HCT116 (cell line): ENCODE data around the gene PITPNC1. TPM values are rescaled to one million over a fixed set of nuclear protein-coding genes. Genes with fewer than 3 reads are reported as not detected.

Source experiments
- ATAC-seq: fragments of 200-7000 bp; cut with Tn5 transposase; 2 replicates; pipeline ENCODE4 v1.9.1; 2020; ENCODE audit warnings: mild to moderate bottlenecking, moderate library complexity
- BruUV-seq: library from RNA; stranded (reverse); fragments of 400-500 nt; replicated peaks from 2 replicates; lab custom pipeline; 2021; lab: Mats Ljungman, UMichigan
- CTCF ChIA-PET: fragments of 300-600 bp; sonication (Branson Sonifier 250); formaldehyde crosslinking; loops from one replicate; lab custom pipeline; 2021; ENCODE audit warnings: antibody characterized with exemption; lab: Charles Lee
- POLR2A ChIA-PET: fragments of 300-600, 350-600 bp; sonication (Branson Sonifier 250); formaldehyde crosslinking; loops from one replicate; lab custom pipeline; 2021; ENCODE audit warnings: antibody characterized with exemption; lab: Charles Lee
- RAD21 ChIA-PET, 2 experiments: fragments of 300-600 bp; sonication (Branson Sonifier 250); formaldehyde crosslinking; loops; one replicate each; lab custom pipeline; 2023; ENCODE audit warnings: low total read pairs in 2 of 2; ENCODE audit not compliant: uncharacterized antibody in 2 of 2, unreplicated experiment in 2 of 2, low non-redundant PET in 1 of 2; lab: Charles Lee
- DNase-seq: peaks from one replicate; pipeline ENCODE4 v3.0.0-alpha.2; 2010; ENCODE audit warnings: low read depth, low spot score
- H2AFZ ChIP-seq: fragments of 200-600 bp; shearing (Covaris generic), sonication (generic); 2 replicates; pipeline ENCODE4 v1.6.1; 2017; ENCODE audit warnings: low read depth, mixed run types, mixed read lengths, antibody characterized with exemption, low read length; ENCODE audit not compliant: poor library complexity, severe bottlenecking
- H3K27ac ChIP-seq: 2 replicates; pipeline ENCODE4 v1.5.1; 2012; ENCODE audit warnings: low read depth, low read length
- H3K27me3 ChIP-seq: fragments of 200-600 bp; sonication (generic); 2 replicates; pipeline ENCODE4 v1.6.1; 2016; ENCODE audit warnings: mixed run types, low read length, mixed read lengths; ENCODE audit not compliant: insufficient read depth
- H3K36me3 ChIP-seq, 2 experiments: fragments of 200-500 bp in 1 of 2; fragments of 200-600 bp in 1 of 2; sonication (Bioruptor generic) in 1 of 2; sonication (generic) in 1 of 2; 2 replicates each; pipeline versions ENCODE4 v1.5.1 to v1.6.1; 2014 to 2016; ENCODE audit warnings: low read length in 2 of 2, inconsistent platforms in 1 of 2, mixed read lengths in 1 of 2, mixed run types in 1 of 2; ENCODE audit not compliant: insufficient read depth in 2 of 2, control insufficient read depth in 1 of 2
- H3K4me1 ChIP-seq, 2 experiments: fragments of 200-600 bp in 1 of 2; sonication (generic) in 1 of 2; 2 replicates each; pipeline versions ENCODE4 v1.5.1 to v1.6.1; 2012 to 2017; ENCODE audit warnings: low read length in 2 of 2, inconsistent platforms in 1 of 2, mild to moderate bottlenecking in 1 of 2, mixed read lengths in 1 of 2, mixed run types in 1 of 2, moderate library complexity in 1 of 2; ENCODE audit not compliant: insufficient read depth in 2 of 2, control insufficient read depth in 1 of 2
- H3K4me2 ChIP-seq: fragments of 200-600 bp; sonication (generic); 2 replicates; pipeline ENCODE4 v1.6.1; 2017; ENCODE audit warnings: mixed run types, low read length, mixed read lengths
- H3K4me3 ChIP-seq, 2 experiments: fragments of 200-600 bp in 1 of 2; sonication (generic) in 1 of 2; replicated peaks in 1 of 2; 2 replicates each; pipeline ENCODE4 v1.5.1; 2011 to 2016; ENCODE audit warnings: low read length in 2 of 2, control low read depth in 1 of 2, low read depth in 1 of 2, mild to moderate bottlenecking in 1 of 2, mixed read lengths in 1 of 2, mixed run types in 1 of 2
- H3K79me2 ChIP-seq: fragments of 200-600 bp; sonication (generic); 2 replicates; pipeline ENCODE4 v1.6.1; 2017; ENCODE audit warnings: mild to moderate bottlenecking, mixed run types, low read length, moderate library complexity, mixed read lengths; ENCODE audit not compliant: insufficient read depth
- H3K9ac ChIP-seq: fragments of 200-600 bp; sonication (generic); 2 replicates; pipeline ENCODE4 v1.6.1; 2016; ENCODE audit warnings: low read length, mixed read lengths
- H3K9me2 ChIP-seq: fragments of 200-600 bp; sonication (generic), shearing (Covaris generic); 2 replicates; pipeline ENCODE4 v1.6.1; 2017; ENCODE audit warnings: mixed run types, mild to moderate bottlenecking, moderate library complexity; ENCODE audit not compliant: insufficient read depth
- H3K9me3 ChIP-seq, 2 experiments: fragments of 200-500 bp in 1 of 2; fragments of 200-600 bp in 1 of 2; sonication (Bioruptor generic) in 1 of 2; sonication (generic) in 1 of 2; 2 replicates each; pipeline ENCODE4 v1.6.1; 2014 to 2017; ENCODE audit warnings: low read length in 2 of 2, mixed read lengths in 2 of 2, inconsistent platforms in 1 of 2, low read depth in 1 of 2, mild to moderate bottlenecking in 1 of 2, mixed run types in 1 of 2, moderate library complexity in 1 of 2; ENCODE audit not compliant: control insufficient read depth in 1 of 2, insufficient read depth in 1 of 2
- H4K20me1 ChIP-seq: fragments of 200-600 bp; sonication (generic), shearing (Covaris generic); 2 replicates; pipeline ENCODE4 v1.6.1; 2017; ENCODE audit warnings: mixed run types, mild to moderate bottlenecking, moderate library complexity; ENCODE audit not compliant: insufficient read depth
- CBX3 ChIP-seq: IDR thresholded peaks from 2 replicates; pipeline ENCODE4 v1.6.1; 2012; ENCODE audit warnings: low read depth
- CEBPB ChIP-seq: IDR thresholded peaks from 2 replicates; pipeline ENCODE4 v1.6.1; 2012; ENCODE audit warnings: low read depth
- ELF1 ChIP-seq: IDR thresholded peaks from 2 replicates; pipeline ENCODE4 v1.6.1; 2012; ENCODE audit warnings: low read depth, borderline replicate concordance
- EZH2 ChIP-seq: fragments of 200-600 bp; sonication (generic); IDR thresholded peaks from 2 replicates; pipeline ENCODE4 v1.6.1; 2017; ENCODE audit warnings: antibody characterized with exemption, mixed run types
- JUND ChIP-seq: IDR thresholded peaks from 2 replicates; pipeline ENCODE4 v1.6.1; 2012
- POLR2AphosphoS5 ChIP-seq: IDR thresholded peaks from 2 replicates; pipeline ENCODE4 v1.6.1; 2011; ENCODE audit warnings: mild to moderate bottlenecking, low read depth, low read length, moderate library complexity
- RAD21 ChIP-seq: IDR thresholded peaks from 2 replicates; pipeline ENCODE4 v1.6.1; 2012; ENCODE audit warnings: low read depth, mild to moderate bottlenecking
- SIN3A ChIP-seq: IDR thresholded peaks from 2 replicates; pipeline ENCODE4 v1.6.1; 2012; ENCODE audit warnings: low read depth
- TCF7L2 ChIP-seq: IDR thresholded peaks from 2 replicates; pipeline ENCODE4 v1.7.0; 2011; ENCODE audit warnings: borderline replicate concordance, inconsistent platforms; ENCODE audit not compliant: insufficient read depth, insufficient read length; ENCODE audit errors: extremely low read depth
- ZNF274 ChIP-seq: fragments of 200-500 bp; sonication (Bioruptor generic); IDR thresholded peaks from 2 replicates; pipeline ENCODE4 v1.6.1; 2014; ENCODE audit warnings: mild to moderate bottlenecking, low read depth, low read length, inconsistent platforms
- intact Hi-C: fragments of 100-400 bp; cut with micrococcal nuclease; formaldehyde crosslinking; loops from 2 replicates; pipeline ENCODE4 v1.10.0; 2022
- total RNA-seq: library from RNA; stranded (reverse); gene quantifications from one replicate; pipeline ENCODE4 v1.2.1, GENCODE V29; 2021; ENCODE audit not compliant: unreplicated experiment
- TF ChIP-seq, protein P1 (sequence below), 3 experiments: fragments of 200-600 bp in 1 of 3; sonication (generic) in 1 of 3; IDR thresholded peaks in 2 of 3; conservative IDR thresholded peaks in 1 of 3; 2 replicates each; pipeline ENCODE4 v1.5.1; 2012 to 2017; ENCODE audit warnings: low read depth in 2 of 3, low read length in 2 of 3, antibody characterized with exemption in 1 of 3, borderline replicate concordance in 1 of 3, control low read depth in 1 of 3, mild to moderate bottlenecking in 1 of 3, mixed read lengths in 1 of 3, mixed run types in 1 of 3, moderate library complexity in 1 of 3; ENCODE audit not compliant: insufficient read depth in 1 of 3

The PITPNC1 gene
- total RNA-seq, 1 experiment from 2014 or later = 41.9 TPM

DNA sequence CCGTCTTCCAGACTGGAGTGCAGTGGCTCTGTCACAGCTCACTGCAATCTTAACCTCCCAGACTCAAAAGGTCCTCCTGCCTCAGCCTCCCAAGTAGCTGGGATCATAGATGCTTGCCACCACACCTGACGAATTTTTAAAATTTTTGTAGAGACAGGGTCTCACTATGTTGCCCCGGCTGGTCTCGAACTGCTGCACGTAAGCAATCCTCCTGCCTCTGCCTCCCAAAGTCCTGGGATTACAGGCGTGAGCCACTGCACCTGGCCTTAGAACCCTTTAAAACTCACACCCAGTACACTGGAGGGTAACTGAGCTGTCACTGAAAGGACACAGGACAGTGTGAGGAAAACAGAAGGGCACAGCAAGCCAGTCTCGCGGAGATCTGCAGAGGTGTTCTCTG lies 243.0 kb downstream of the PITPNC1 start:
- ATAC-seq = no peak
- no TSS peak for BruUV-seq
- Histone ChIP-seq H3K4me2 (no peak overlapping the region), H3K79me2 (no peaks in the 10 kb centered on the region), H3K9me2 (no peaks in the 10 kb centered on the region), H3K9ac (no peak overlapping the region), H3K36me3 (no peaks in the 10 kb centered on the region), H3K4me1 (no peaks in the 10 kb centered on the region), H2AFZ (no peak overlapping the region), H3K27ac (no peak overlapping the region), H3K9me3 (no peaks in the 10 kb centered on the region), H3K4me3 (no peak overlapping the region), H4K20me1 (no peaks in the 10 kb centered on the region), H3K27me3 (no peaks in the 10 kb centered on the region)
- ChIA-PET CTCF (no interaction called here), RAD21 (no interaction called here), POLR2A (no interaction called here)
- DNase-seq = no peak
- intact Hi-C loops = no loop called here
- no peak for TF ChIP-seq JUND
- TF ChIP-seq POLR2AphosphoS5 = no peak
- TF ChIP-seq EZH2 = no peak
- TF ChIP-seq SIN3A = no peak
- TF ChIP-seq, protein P1, sequence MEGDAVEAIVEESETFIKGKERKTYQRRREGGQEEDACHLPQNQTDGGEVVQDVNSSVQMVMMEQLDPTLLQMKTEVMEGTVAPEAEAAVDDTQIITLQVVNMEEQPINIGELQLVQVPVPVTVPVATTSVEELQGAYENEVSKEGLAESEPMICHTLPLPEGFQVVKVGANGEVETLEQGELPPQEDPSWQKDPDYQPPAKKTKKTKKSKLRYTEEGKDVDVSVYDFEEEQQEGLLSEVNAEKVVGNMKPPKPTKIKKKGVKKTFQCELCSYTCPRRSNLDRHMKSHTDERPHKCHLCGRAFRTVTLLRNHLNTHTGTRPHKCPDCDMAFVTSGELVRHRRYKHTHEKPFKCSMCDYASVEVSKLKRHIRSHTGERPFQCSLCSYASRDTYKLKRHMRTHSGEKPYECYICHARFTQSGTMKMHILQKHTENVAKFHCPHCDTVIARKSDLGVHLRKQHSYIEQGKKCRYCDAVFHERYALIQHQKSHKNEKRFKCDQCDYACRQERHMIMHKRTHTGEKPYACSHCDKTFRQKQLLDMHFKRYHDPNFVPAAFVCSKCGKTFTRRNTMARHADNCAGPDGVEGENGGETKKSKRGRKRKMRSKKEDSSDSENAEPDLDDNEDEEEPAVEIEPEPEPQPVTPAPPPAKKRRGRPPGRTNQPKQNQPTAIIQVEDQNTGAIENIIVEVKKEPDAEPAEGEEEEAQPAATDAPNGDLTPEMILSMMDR (IDR thresholded peaks at IDR 0.05 in 2 of 3, conservative IDR thresholded peaks at IDR 0.05 in 1 of 3; ENCODE audit: borderline replicate concordance in 1 of 3, insufficient read depth in 1 of 3, low read depth in 2 of 3, low read length in 2 of 3) = no peak
- TF ChIP-seq ELF1 = no peak
- TF ChIP-seq CBX3 = no peak
- no peak for TF ChIP-seq CEBPB
- no peak for TF ChIP-seq TCF7L2
- no peak for TF ChIP-seq RAD21
- TF ChIP-seq ZNF274 = no peak
